ENCODE data around the gene TRAF4.

DNA sequence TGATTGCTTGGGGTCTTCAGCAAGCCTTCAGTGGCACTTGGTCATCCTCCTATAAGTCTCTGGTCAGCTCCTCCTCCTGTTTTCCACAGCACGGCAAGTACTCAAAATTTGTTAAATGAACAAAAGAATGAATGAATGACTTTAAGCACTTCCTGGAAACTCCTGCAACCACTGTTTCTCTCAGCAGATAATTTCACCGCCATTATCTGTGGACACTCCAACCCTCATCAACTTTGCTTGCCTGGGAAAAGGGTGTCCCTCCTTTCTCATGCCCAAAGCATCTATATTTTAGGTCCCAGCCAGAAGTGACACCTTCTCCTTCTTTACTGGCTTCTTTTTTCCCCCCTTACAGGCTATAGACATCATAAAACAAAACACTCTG lies 36.5 kb upstream of the TRAF4 start:
- TF ChIP-seq, protein P1, sequence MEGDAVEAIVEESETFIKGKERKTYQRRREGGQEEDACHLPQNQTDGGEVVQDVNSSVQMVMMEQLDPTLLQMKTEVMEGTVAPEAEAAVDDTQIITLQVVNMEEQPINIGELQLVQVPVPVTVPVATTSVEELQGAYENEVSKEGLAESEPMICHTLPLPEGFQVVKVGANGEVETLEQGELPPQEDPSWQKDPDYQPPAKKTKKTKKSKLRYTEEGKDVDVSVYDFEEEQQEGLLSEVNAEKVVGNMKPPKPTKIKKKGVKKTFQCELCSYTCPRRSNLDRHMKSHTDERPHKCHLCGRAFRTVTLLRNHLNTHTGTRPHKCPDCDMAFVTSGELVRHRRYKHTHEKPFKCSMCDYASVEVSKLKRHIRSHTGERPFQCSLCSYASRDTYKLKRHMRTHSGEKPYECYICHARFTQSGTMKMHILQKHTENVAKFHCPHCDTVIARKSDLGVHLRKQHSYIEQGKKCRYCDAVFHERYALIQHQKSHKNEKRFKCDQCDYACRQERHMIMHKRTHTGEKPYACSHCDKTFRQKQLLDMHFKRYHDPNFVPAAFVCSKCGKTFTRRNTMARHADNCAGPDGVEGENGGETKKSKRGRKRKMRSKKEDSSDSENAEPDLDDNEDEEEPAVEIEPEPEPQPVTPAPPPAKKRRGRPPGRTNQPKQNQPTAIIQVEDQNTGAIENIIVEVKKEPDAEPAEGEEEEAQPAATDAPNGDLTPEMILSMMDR (IDR thresholded peaks at IDR 0.05; ENCODE audit: low read length): no peak
- TF ChIP-seq EZH2phosphoT487 (IDR thresholded peaks at IDR 0.05; ENCODE audit: low read length): no peak
